ENCODE data around the gene CDH4.

GRCh38 chr20:61525781-61526431 lies 273.8 kb downstream of the CDH4 start:
- no peak for TF ChIP-seq CTCF (IDR thresholded peaks at IDR 0.05)
- TF ChIP-seq POLR2A (IDR thresholded peaks at IDR 0.05): no peak
- TF ChIP-seq EP300 (IDR thresholded peaks at IDR 0.05): no peak

Data from ovary (tissue), 3 donors.